Middle frontal gyrus (tissue), 1 donor: Measurements from ENCODE around the gene ADGRD1.

ENCODE experiments used
- DNase-seq: peaks from one replicate; pipeline ENCODE4 v3.0.0-alpha.2; 2015; ENCODE audit warnings: low spot score; ENCODE audit errors: extremely low spot score

Gene ADGRD1

GRCh38 chr12:131088701-131089530 lies 135.2 kb downstream of the ADGRD1 start:
- DNase-seq, result no peak

GRCh38 chr12:131089531-131090273 lies 136.0 kb downstream of the ADGRD1 start:
- DNase-seq, result no peak

DNA sequence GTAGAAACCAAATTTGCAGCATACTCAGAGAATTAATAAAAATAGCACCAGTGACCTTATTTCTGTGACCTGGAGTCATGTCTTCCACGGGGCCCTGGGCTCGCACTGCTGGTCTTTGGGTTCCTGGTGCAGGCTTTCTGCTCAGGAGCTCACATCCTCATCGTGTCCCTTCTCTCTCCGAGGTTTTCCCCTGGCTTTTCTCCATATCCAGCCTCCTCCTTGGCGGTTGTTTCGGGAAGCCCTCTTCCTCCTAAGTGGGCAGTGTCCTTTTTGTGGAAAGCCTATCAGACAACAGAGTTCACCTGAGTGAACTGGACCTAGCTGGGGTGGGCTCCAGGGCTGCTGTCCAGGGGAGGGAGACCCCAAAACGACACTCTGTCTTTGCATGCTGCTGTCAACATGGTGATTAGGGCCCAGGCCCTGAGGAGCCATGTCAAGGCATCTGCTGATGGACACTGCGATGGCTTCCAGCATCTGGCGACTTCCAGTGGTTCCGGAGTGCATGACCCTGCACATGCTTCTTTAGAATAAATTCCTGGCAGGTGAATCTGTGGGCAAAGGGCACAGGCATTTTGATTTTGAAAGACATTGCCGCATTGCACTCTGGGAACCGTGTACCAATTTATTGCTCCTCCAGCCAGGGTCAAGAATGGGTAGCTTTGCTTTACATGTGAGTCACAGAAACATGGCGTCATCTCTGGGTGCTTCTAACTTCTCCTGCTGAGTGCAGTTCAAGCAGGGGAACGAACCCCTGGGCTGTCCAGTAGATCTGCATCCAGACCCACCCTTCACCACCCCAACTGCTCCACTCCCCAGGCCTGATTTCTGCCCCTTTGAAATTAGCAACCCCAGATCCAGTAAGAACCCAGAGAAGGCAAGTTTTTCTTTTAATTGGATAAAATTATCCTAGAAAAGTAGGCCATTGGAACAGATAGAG lies 136.8 kb downstream of the ADGRD1 start:
- no peak for DNase-seq

- DNase-seq, result no peak
Measured at GRCh38 chr12:131091413-131091975, 137.8 kb downstream of the ADGRD1 start.

DNA sequence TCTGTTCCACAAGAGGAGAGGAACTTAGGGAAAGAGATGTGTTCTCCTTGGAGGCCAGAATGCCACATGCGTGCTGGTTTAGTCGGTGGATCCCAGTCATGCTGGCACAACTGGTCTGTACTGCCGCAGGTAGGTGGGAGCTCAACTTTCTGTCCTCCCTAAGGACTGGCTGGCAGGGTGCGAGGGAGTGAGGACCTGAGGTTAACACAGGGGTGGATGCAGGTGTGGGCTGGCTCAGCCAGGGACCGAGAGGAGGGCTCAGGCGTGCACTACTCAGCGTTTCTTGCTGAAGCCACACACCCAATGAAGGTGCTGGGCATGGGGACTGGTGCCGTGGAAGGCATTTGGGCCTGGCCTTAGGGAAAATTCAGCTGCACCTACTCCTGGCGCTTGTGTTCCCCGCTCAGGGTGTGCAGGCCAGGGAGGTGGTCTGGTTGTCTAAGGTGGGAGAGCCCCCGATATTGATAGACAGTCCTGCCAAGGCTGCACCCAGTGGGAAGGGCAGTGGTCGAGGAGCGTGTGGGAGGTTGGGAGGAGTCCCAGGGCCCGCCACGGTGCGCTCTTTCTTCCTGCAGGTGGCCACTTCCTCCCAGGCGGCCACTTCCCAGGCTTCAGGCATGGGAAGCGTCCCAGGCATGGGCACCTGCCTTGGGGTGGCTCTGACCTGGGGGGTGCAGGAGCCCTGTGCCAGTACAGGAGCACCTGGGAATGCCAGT lies 138.4 kb downstream of the ADGRD1 start:
- no peak for DNase-seq

GRCh38 chr12:131092901-131093603 lies 139.3 kb downstream of the ADGRD1 start:
- DNase-seq, result no peak

- DNase-seq, result no peak
Measured at GRCh38 chr12:131093604-131093955, 139.9 kb downstream of the ADGRD1 start.

GRCh38 chr12:131093971-131094830 lies 140.5 kb downstream of the ADGRD1 start:
- DNase-seq, result no peak

GRCh38 chr12:131094831-131095805 lies 141.4 kb downstream of the ADGRD1 start:
- no peak for DNase-seq

DNA sequence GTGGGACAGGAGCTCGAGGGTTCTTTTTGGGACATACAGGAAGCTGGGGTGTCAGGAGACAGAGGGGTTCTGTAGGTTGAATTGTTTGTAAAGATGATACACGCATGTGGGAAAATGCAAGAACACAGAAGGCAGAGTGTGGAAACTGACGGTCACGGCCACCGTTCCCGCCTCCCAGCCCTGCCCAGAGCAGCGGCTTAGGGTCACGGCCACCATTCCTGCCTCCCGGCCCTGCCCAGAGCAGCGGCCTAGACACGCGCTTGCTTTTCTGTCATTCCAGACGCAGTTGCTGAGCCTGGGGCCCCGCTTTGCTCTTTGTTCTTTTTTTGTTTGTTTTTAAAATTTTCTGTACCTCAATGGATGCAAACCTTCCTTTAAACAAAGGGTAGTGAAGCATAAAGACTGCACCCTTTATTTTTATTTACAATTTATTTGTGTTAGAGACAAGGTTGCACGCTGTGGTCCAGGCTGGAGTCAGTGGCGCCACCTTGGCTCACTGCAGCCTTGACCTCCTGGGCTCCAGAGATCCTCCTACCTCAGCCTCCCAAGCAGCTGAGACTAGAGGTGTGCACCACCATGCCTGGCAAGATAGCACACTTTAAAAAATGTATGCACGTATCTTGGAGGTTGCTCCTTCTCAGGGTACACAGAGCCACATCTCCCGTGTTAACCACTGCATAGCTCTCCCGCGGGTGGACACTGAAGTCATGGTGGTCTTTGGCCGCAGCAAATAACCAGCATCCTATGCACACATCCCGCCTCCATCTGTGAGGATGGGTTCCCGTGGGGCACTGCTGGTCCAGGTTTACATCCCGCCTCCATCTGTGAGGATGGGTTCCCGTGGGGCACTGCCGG lies 142.3 kb downstream of the ADGRD1 start:
- DNase-seq, result no peak

DNA sequence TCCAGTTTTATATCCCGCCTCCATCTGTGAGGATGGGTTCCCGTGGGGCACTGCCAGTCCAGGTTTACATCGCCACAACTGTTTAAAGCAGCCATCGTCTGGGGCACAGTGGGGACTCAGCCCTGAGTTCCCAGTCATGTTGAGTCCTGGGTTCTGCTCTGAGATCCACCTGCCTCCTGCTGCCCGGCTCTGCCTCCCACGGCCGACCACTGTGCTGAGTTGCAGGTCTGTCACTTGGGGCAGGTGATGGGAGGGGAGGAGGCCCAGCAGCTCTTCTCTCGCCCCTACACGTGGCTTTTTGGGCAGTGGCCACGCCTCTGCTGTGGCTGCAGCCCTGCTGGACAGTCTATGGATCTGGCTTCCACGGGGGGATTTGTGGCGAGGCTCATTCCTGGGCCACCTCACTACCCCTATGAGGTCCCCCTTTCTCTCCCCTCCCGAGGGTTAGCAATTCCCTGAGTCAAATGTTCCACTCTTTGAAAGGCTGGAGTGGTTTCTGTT lies 143.0 kb downstream of the ADGRD1 start:
- no peak for DNase-seq

DNA sequence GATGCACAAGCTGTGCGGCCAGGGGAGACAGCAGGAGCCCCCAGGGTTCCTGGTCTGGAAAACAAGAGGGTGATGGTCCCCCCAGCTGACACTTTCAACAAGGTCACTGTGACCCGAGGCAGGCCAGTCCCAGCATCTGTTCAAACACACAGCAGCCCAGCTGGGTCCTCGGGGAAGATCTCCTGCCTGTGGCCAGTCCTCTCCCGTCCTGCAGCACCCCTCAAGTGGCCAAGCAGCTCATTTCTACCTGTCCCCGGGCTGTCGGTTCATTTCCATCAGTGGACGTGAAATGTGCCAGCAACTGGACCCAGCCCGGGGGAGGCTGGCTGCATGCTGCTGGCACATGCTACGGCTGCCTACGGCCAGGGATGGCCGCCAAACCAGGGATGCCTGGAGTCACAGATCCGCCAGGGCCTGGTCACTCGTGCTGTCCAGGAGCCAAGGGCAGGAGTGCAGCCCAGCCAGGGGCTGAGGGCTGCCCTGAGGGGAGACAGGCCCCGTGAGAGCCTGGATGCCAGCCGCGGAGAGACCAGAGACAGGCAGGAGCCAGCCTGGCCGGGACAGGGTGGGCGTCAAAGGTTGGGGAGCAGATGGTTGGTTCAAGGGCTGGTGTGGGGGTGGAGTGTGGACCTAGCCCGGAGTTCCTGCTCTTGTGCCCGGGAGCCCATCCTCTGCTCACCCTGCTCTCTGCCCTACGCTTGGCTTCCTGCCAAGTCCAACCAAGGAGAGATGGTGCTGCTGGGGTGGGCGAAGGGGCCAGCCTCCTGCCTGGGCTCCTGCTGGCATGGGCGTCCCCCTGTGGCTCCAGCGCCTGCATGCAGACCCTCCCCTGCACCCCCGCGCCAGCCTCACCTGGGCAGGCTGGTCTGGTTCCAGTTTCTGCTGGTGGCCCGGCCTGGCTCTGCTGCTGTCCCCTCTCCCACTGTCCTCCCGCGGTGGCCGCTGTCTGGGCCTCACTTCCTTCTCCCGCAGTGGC lies 143.8 kb downstream of the ADGRD1 start:
- DNase-seq, result no peak

- no peak for DNase-seq
Measured at GRCh38 chr12:131098178-131098981, 144.7 kb downstream of the ADGRD1 start.

- DNase-seq, result no peak
Measured at GRCh38 chr12:131100031-131100674, 146.4 kb downstream of the ADGRD1 start.
